ENCODE data around the gene PCGF3.
A peak's percentile ranks its signal among the peaks of the same experiment; 100 is the strongest.
"Not testable (repeated sequence)": the region's sequence is repeated elsewhere in the genome, so short reads cannot be mapped to it uniquely, and the experiment has no call there.

Gene PCGF3

DNA sequence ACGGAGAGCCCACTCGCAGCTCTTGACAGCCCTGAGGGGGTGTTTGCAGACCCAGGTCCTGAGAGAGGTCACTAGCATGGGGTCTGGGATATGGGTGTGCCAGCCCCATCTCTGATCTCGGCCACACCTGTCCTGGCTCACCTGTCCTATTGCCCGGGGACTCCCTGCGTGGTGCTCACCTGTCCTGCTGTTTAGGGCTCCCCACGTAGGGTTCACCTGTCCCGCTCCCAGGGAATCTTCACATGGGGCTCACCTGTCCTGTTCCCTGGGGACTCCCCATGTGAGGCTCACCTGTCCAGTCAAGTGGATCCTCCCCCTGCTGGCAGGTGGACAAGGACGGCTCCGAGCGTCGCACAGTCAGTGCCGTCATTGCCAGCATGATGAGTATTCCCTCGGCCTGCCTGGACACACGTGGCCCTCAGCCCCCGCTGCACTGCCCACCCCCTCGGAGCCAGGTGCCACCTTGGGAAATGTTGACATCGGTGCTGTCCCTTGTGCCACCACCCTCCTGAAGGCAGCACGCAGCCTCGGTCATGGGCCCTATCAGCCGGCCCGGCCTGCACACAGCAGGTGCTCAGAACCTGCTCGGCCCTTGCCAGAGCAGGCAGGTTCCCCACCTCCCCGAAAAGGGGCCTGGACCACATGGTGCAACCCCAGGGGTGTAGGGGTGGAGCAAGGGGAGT lies 23.0 kb upstream of the PCGF3 start:
- no peak for DNase-seq (ENCODE audit: low spot score)

- no peak for DNase-seq (ENCODE audit: low spot score)
These were observed 22.3 kb upstream of the PCGF3 start for GRCh38 chr4:683247-683897.

DNA sequence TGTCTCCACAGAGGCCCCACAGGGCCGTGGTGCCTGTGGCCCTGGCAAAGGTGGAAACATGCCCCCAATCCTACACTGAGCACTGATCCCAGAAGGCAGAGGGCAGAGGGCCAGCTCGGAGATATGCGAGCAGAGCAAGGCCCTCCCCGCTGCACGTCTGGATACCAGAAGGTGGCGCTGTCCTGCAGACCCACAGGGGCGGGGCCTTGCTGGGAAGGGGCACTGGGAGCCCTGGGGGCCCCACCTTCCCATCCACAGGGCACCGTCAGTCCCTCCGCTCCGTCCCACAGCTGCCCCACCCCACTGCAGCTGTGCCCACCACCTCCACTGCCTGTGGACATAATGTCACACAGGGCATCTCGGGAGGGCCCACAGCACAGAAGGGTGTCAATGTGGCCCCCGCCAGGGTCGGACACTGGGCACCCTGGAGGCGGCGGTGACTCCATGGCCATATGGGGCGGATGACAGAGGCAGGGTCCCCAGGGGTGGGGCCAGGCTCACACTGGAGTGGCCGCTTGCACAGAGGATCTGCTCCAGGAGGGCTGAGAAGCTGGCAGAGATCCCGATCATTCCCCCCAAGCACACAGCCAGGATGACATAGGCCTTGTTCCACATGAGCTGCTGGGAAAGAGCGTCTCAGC lies 21.5 kb upstream of the PCGF3 start:
- peak; percentile 56 for DNase-seq (ENCODE audit: low spot score)

DNA sequence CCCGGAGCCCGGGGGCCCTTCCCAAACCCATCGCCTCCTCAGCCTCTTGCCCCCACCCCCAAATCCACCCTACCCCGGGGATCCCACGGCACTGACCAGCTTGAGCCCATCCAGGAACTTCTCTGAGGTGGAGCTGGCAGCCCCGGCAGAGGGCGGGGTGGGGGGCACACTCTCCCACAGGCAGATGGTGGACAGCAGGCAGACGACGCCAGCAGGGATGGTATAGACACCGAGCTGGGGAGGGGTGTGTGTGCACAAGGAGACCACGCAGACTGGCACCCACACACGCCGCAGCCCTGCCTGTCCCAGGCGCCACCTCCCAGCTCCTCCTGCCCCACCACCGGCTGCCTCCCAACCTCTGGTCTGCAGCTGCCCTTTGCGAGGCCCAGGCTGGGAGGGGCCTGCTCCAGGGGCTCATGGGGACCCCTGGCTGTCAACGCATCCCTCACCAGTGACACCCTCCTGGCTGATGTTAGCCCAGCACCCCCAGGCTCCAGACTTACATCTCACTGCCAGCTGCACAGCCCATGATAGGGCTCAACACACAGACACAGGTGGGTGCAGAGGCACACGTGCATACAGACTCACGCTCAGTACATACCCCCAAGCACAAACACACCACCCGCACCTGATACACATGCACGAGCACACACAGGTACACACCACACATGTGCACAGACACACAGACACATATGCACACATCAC lies 20.9 kb upstream of the PCGF3 start:
- no peak for DNase-seq (ENCODE audit: low spot score)

DNA sequence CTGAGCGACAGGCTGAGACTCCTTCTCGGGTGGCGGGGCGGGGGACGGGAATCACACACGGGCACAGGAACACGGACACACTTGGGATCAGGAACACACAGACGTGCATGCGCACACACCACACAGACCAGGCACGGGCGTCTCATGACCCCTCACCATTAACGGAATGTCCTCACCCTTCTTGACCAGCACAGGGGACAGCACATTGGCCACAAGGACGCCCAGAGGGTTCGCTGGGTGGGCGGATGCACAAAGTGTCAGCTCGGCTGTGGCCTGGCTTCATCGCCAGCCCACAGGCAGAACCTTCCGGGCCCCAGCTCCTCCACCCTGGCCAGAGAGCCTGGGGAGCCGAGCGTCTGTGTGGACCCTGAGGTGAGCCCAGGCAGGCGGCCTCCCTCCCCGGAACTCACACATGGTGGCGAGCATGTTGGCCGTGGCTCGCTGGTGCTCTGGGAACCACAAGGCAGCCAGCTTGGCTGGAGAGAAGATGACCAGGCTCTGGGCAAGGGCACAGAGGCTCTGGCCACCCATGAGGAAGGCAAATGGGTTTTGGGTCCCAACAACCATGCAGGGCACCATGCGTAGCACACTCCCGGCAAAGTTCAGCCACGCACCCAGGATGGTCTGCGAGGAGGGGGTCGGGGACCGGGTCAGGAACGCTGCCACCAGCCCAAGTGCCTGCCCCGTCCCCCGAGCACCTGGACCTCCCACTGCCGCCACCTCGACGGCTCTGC lies 19.8 kb upstream of the PCGF3 start:
- DNase-seq (ENCODE audit: low spot score): no peak

- no peak for DNase-seq (ENCODE audit: low spot score)
These were observed 19.1 kb upstream of the PCGF3 start for GRCh38 chr4:686413-687040.

GRCh38 chr4:687048-687970 lies 18.3 kb upstream of the PCGF3 start:
- no peak for DNase-seq (ENCODE audit: low spot score)

GRCh38 chr4:687971-688853 lies 17.4 kb upstream of the PCGF3 start:
- no peak for DNase-seq (ENCODE audit: low spot score)

DNA sequence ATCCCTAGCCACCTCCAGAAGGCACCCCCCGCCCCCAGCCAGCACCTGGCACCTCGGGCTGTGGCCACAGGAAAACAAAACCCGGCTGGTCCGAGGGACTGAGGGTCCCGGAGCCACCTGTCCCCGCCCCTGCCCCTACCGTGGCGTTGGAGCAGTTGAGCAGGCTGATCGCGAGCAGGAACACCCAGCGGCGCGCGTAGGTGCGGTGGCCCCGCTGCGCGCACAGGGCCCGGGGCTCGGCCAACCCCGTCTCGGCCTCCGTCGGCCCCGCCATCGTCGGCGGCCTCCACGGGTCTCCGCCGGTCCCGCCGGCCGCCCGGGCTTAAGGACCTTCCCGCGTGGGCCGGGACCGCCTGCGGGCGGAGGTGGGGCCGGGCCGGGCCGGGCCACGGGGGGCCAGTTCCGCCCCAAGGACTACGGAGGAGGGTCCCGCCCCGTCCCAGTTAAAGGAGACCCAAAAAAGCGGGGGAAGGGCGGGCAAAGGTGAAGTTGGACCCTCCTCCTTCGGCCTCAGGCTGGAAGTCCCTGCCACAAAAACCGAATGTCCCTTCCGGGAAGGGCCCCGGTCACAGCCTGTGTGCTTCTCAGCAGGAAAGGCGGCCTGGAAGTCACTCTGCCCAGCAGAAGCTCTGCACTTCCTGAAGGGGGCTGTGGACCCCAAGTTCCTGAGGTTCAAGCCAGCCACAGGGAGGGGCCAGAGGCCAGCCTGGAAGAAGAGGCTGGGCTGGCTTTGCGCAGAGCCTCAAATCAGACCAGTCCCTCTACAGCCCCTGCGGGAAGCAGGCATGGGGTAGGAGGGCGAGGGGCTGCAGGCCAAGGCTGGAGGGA lies 16.6 kb upstream of the PCGF3 start, which contains the start of gene SLC49A3:
Gene SLC49A3 (minus strand): TSS at position 298 of the 828 bp plus-strand sequence. CDS start 24 bp downstream, at position 274.
- no peak for DNase-seq (ENCODE audit: low spot score)

- DNase-seq (ENCODE audit: low spot score): no peak
These were observed 15.9 kb upstream of the PCGF3 start for GRCh38 chr4:689723-690122.

GRCh38 chr4:692771-693554 lies 12.7 kb upstream of the PCGF3 start:
- DNase-seq (ENCODE audit: low spot score): no peak

GRCh38 chr4:694341-694940 lies 11.2 kb upstream of the PCGF3 start:
- not testable (repeated sequence) for DNase-seq (ENCODE audit: low spot score)

DNA sequence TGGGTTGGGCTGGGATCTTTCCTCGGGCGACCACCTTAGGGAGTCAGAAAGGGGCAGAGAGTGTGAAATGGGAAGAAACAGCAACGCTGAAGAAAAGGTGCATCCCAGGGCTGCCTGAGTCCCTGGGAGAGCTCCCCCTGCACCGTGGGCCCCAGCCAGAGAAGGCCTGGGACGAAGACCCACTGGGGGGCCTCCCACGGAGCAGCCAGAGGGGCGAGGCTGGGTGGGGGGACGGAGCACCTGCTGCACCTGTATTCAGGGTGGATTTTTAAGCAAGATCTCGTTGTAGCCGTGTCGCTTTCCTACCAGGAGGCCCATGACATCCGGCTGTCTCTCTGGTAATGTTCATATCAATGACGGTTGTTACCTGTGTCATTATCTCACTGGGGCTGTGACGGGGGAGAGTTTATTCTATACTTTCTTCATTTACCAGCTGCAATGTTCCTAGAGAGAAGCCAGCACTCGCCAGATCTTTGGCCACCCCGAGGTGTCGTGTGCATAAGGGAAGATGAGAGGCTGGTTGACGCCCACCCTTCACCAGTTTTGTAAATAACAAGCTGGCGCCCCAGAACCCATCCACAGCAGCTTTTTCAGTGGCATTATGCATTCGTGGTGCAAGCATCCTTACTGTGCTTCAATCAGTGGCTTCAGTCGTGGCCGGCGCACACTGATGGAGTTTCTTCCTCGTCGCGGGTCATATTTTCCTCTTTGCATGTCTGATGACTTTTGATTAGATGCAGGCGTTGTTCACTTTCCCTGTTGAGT lies 5.6 kb upstream of the PCGF3 start:
- DNase-seq (ENCODE audit: low spot score): no peak

GRCh38 chr4:700587-701264 lies 4.9 kb upstream of the PCGF3 start:
- DNase-seq (ENCODE audit: low spot score): no peak

DNA sequence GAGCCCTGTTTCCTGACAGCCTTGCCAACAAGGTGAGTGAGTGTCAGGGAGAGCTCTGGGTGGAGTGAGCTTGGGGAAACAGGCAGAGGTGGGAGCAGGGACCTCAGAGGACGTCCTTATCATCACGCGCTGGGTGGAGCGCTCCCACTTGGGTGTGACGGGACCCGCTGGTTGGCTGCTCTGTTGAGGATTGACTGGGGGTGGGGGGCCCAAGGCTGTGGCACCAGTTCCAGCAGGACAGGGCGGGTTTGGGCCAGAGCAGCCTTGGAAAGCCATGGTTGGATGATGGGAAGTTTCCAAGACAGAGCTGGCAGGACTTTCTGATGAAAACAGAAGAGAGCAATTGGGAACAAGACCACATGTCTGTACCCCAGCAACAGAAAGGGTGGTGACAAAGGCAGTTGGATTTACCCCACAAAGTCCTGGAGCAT lies 3.0 kb upstream of the PCGF3 start:
- DNase-seq (ENCODE audit: low spot score): no peak
